ENCODE data around the gene ZP2. TPM values are rescaled to one million over a fixed set of nuclear protein-coding genes. Genes with fewer than 3 reads are reported as not detected.

The ZP2 gene
- total RNA-seq, 1 donor from 2014 or later: 4.1 TPM

DNA sequence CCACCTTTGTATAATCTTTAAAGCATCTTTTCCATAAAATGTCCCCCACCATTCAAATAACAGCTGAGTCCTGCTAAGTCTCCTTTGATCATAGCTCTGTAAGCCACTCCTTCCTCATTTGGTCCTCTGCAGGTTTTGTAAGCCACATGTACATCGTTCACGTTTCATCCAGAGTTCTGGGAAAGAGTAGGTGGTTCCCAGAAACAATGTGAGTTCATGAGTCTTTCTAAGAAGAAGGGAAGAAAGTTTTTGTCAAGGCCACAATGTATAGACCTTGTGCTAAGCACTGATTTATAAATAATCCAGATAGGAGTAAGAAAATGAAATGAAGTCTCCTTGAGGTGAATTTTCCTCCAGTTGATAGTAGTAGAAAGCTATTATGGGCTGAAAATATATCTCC is 13.4 kb upstream of the ZP2 start:
- no peaks in the 10 kb centered on the region for H3K36me3 Mint-ChIP-seq (ENCODE audit: low read depth, unreplicated experiment)
- H3K4me1 Mint-ChIP-seq (ENCODE audit: unreplicated experiment): peaks cover 28% of the 10 kb centered on the region
- peaks cover 6% of the 10 kb centered on the region for H3K27me3 Mint-ChIP-seq (ENCODE audit: unreplicated experiment)
- no peak overlapping the region for H3K4me3 Mint-ChIP-seq (ENCODE audit: unreplicated experiment)
- H3K9me3 Mint-ChIP-seq (ENCODE audit: unreplicated experiment): no peaks in the 10 kb centered on the region
- no peak for DNase-seq (ENCODE audit: low spot score)
- H3K27ac Mint-ChIP-seq (ENCODE audit: unreplicated experiment): no peak overlapping the region
- TF ChIP-seq, protein P1, sequence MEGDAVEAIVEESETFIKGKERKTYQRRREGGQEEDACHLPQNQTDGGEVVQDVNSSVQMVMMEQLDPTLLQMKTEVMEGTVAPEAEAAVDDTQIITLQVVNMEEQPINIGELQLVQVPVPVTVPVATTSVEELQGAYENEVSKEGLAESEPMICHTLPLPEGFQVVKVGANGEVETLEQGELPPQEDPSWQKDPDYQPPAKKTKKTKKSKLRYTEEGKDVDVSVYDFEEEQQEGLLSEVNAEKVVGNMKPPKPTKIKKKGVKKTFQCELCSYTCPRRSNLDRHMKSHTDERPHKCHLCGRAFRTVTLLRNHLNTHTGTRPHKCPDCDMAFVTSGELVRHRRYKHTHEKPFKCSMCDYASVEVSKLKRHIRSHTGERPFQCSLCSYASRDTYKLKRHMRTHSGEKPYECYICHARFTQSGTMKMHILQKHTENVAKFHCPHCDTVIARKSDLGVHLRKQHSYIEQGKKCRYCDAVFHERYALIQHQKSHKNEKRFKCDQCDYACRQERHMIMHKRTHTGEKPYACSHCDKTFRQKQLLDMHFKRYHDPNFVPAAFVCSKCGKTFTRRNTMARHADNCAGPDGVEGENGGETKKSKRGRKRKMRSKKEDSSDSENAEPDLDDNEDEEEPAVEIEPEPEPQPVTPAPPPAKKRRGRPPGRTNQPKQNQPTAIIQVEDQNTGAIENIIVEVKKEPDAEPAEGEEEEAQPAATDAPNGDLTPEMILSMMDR (IDR thresholded peaks at IDR 0.05; ENCODE audit: unreplicated experiment): no peak

GRCh38 chr16:21223787-21224186 is 12.4 kb upstream of the ZP2 start:
- Mint-ChIP-seq H3K9me3 (ENCODE audit: unreplicated experiment) (no peaks in the 10 kb centered on the region), H3K27ac (ENCODE audit: unreplicated experiment) (no peak overlapping the region)

GRCh38 chr16:21222495-21223337 is 11.3 kb upstream of the ZP2 start:
- DNase-seq (ENCODE audit: low spot score): no peak
- Mint-ChIP-seq H3K4me1 (ENCODE audit: unreplicated experiment) (peaks cover 22% of the 10 kb centered on the region), H3K27me3 (ENCODE audit: unreplicated experiment) (peaks cover 6% of the 10 kb centered on the region), H3K4me3 (ENCODE audit: unreplicated experiment) (no peak overlapping the region), H3K9me3 (ENCODE audit: unreplicated experiment) (no peaks in the 10 kb centered on the region), H3K36me3 (ENCODE audit: low read depth, unreplicated experiment) (no peaks in the 10 kb centered on the region), H3K27ac (ENCODE audit: unreplicated experiment) (no peak overlapping the region)
- TF ChIP-seq, protein P1 (IDR thresholded peaks at IDR 0.05; ENCODE audit: unreplicated experiment): no peak

More at GRCh38 chr16:21223787-21224186, 12.4 kb upstream of the ZP2 start:
- H3K36me3 Mint-ChIP-seq (ENCODE audit: low read depth, unreplicated experiment): no peaks in the 10 kb centered on the region
- no peak overlapping the region for H3K4me3 Mint-ChIP-seq (ENCODE audit: unreplicated experiment)
- DNase-seq (ENCODE audit: low spot score): no peak
- peaks cover 6% of the 10 kb centered on the region for H3K27me3 Mint-ChIP-seq (ENCODE audit: unreplicated experiment)
- peaks cover 25% of the 10 kb centered on the region for H3K4me1 Mint-ChIP-seq (ENCODE audit: unreplicated experiment)
- TF ChIP-seq, protein P1 (IDR thresholded peaks at IDR 0.05; ENCODE audit: unreplicated experiment): no peak

- Mint-ChIP-seq H3K4me3 (ENCODE audit: unreplicated experiment) (no peak overlapping the region), H3K27me3 (ENCODE audit: unreplicated experiment) (peaks cover 4% of the 10 kb centered on the region), H3K9me3 (ENCODE audit: unreplicated experiment) (no peaks in the 10 kb centered on the region), H3K36me3 (ENCODE audit: low read depth, unreplicated experiment) (no peaks in the 10 kb centered on the region), H3K27ac (ENCODE audit: unreplicated experiment) (no peak overlapping the region), H3K4me1 (ENCODE audit: unreplicated experiment) (peaks cover 26% of the 10 kb centered on the region)
- TF ChIP-seq, protein P1 (IDR thresholded peaks at IDR 0.05; ENCODE audit: unreplicated experiment): no peak
- no peak for DNase-seq (ENCODE audit: low spot score)
Measured at GRCh38 chr16:21219551-21219950, 8.2 kb upstream of the ZP2 start.

DNA sequence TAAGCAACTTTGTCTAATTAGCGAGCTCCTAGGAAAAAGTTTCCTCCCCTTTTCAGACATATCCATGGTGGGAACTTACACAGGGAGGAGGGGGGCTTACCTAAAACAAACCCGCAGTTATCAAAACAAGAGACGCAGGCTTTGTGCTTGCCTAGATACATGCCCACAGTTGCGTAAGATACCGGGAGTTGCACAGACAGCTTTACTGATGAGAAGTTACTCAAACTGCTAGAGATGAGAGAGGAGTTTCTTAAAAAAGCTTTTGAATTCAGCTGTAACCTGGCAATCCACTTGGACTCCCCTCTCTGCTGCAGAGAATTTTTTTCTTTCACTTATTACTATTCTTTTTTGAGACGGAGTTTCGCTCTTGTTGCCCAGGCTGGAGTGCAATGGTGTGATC is 6.8 kb upstream of the ZP2 start:
- Mint-ChIP-seq H3K4me3 (ENCODE audit: unreplicated experiment) (no peak overlapping the region), H3K9me3 (ENCODE audit: unreplicated experiment) (no peaks in the 10 kb centered on the region), H3K27me3 (ENCODE audit: unreplicated experiment) (peaks cover 4% of the 10 kb centered on the region), H3K36me3 (ENCODE audit: low read depth, unreplicated experiment) (no peaks in the 10 kb centered on the region), H3K27ac (ENCODE audit: unreplicated experiment) (no peak overlapping the region), H3K4me1 (ENCODE audit: unreplicated experiment) (peaks cover 26% of the 10 kb centered on the region)
- no peak for DNase-seq (ENCODE audit: low spot score)
- TF ChIP-seq, protein P1 (IDR thresholded peaks at IDR 0.05; ENCODE audit: unreplicated experiment): no peak

Measured in endothelial cell (in vitro differentiated cells).